ENCODE results near the gene ZSWIM5.
"Not testable (repeated sequence)": the region's sequence is repeated elsewhere in the genome, so short reads cannot be mapped to it uniquely, and the experiment has no call there.

Gene ZSWIM5

GRCh38 chr1:45200906-45201500, 5.4 kb downstream of the ZSWIM5 start:
- no peak for DNase-seq

GRCh38 chr1:45200435-45200834, 6.0 kb downstream of the ZSWIM5 start:
- DNase-seq, result no peak

- DNase-seq, result no peak
Measured at GRCh38 chr1:45198185-45198584, 8.2 kb downstream of the ZSWIM5 start.

GRCh38 chr1:45196863-45197262, 9.5 kb downstream of the ZSWIM5 start:
- no peak for DNase-seq

GRCh38 chr1:45191418-45191783, 15.0 kb downstream of the ZSWIM5 start:
- no peak for DNase-seq

GRCh38 chr1:45187725-45188124, 18.7 kb downstream of the ZSWIM5 start:
- DNase-seq, result no peak

GRCh38 chr1:45179918-45180519, 26.4 kb downstream of the ZSWIM5 start:
- DNase-seq, result not testable (repeated sequence)

- DNase-seq, result no peak
Measured at GRCh38 chr1:45177452-45177851, 29.0 kb downstream of the ZSWIM5 start.

GRCh38 chr1:45172764-45173163, 33.6 kb downstream of the ZSWIM5 start:
- no peak for DNase-seq

- no peak for DNase-seq
Measured at GRCh38 chr1:45172005-45172404, 34.4 kb downstream of the ZSWIM5 start.

GRCh38 chr1:45171575-45171974, 34.8 kb downstream of the ZSWIM5 start:
- DNase-seq, result no peak

- no peak for DNase-seq
Measured at GRCh38 chr1:45170151-45170742, 36.2 kb downstream of the ZSWIM5 start.

GRCh38 chr1:45167947-45168346, 38.5 kb downstream of the ZSWIM5 start:
- not testable (repeated sequence) for DNase-seq

- DNase-seq, result not testable (repeated sequence)
Measured at GRCh38 chr1:45164307-45164706, 42.1 kb downstream of the ZSWIM5 start.

GRCh38 chr1:45163111-45163510, 43.3 kb downstream of the ZSWIM5 start:
- DNase-seq, result not testable (repeated sequence)

GRCh38 chr1:45162041-45163035, 44.1 kb downstream of the ZSWIM5 start:
- DNase-seq, result not testable (repeated sequence)

- DNase-seq, result no peak
Measured at GRCh38 chr1:45155957-45156356, 50.4 kb downstream of the ZSWIM5 start.

GRCh38 chr1:45155423-45155822, 51.0 kb downstream of the ZSWIM5 start:
- DNase-seq, result no peak

- no peak for DNase-seq
Measured at GRCh38 chr1:45152126-45152525, 54.3 kb downstream of the ZSWIM5 start.

- no peak for DNase-seq
Measured at GRCh38 chr1:45148209-45148825, 58.1 kb downstream of the ZSWIM5 start.

- DNase-seq, result no peak
Measured at GRCh38 chr1:45146833-45147232, 59.6 kb downstream of the ZSWIM5 start.

GRCh38 chr1:45141247-45142003, 65.0 kb downstream of the ZSWIM5 start:
- no peak for DNase-seq
